Mammary epithelial cell (primary cell): ENCODE data around the gene MPZL1.

Experiments
- CTCF ChIP-seq, 2 donors: IDR thresholded peaks in 1 of 2; conservative IDR thresholded peaks in 1 of 2; 2 replicates each; pipeline ENCODE4 v1.5.1; 2011 to 2012; ENCODE audit warnings: inconsistent platforms in 2 of 2, low read length in 2 of 2, mild to moderate bottlenecking in 2 of 2, control low read depth in 1 of 2, low read depth in 1 of 2; ENCODE audit not compliant: insufficient read depth in 1 of 2; ENCODE audit errors: extremely low read depth in 1 of 2
- EZH2 ChIP-seq: IDR thresholded peaks from 2 replicates; pipeline ENCODE4 v1.6.1; 2012; ENCODE audit warnings: low read length, inconsistent platforms, borderline replicate concordance

DNA sequence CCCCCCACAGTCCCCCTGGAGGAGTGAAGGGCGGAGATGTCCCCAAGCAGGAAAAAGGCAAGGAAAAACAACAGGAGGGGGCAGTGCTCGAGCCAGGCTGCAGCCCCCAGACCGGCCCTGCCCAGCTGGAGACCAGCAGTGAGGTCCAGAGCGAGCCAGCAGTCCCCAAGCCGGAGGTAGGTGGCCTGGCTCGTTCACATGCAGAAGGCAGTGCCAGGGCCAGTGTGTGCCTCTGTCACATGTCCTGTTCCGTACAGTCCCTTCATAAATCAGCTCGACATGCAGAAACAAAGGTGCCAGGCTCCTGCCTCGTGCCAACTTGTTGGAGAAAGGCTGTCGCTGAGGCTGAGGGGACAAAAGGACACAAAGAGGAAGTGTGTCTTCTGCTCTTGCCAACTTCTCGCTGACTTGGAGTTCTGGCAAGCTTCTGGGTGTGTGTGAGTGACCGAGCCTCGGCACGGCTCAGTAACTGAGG, 24.1 kb upstream of the MPZL1 start:
- no peak for TF ChIP-seq CTCF (conservative IDR thresholded peaks at IDR 0.05 in 1 of 2, IDR thresholded peaks at IDR 0.05 in 1 of 2; ENCODE audit: extremely low read depth in 1 of 2, insufficient read depth in 1 of 2, low read depth in 1 of 2, low read length in 2 of 2)
- TF ChIP-seq EZH2, result no peak
